HG03521 (cell line): ENCODE measurements around the gene CYP3A7.
"Not testable (repeated sequence)": the region's sequence is repeated elsewhere in the genome, so short reads cannot be mapped to it uniquely, and the experiment has no call there.

Experiments
- ATAC-seq: cut with Tn5 transposase; IDR thresholded peaks from one replicate; pipeline ENCODE4 v1.9.1; 2021; ENCODE audit warnings: mild to moderate bottlenecking, moderate library complexity; ENCODE audit not compliant: unreplicated experiment

CYP3A7 gene

GRCh38 chr7:99674995-99675742 lies 59.8 kb downstream of the CYP3A7 start:
- ATAC-seq = no peak

DNA sequence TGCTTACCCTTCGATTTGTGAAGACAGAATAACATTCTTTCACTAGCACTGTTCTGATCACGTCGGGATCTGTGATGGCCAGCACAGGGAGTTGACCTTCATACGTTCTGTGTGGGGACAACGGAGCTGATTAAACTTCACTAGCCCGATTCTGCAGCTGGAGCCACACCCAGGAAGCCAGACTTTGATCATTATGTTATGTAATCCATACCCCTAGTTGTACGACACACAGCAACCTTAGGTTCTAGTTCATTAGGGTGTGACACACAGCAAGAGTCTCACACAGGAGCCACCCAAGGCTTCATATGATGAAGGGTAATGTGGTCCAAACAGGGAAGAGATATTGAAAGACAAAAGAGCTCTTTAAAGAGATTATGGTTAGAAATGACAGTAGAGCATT lies 62.4 kb downstream of the CYP3A7 start:
- no peak for ATAC-seq

- ATAC-seq = no peak
These were observed 65.2 kb downstream of the CYP3A7 start for GRCh38 chr7:99669782-99670181.

GRCh38 chr7:99668541-99668940 lies 66.5 kb downstream of the CYP3A7 start:
- ATAC-seq = no peak

- no peak for ATAC-seq
These were observed 67.8 kb downstream of the CYP3A7 start for GRCh38 chr7:99667179-99667578.

- ATAC-seq = no peak
These were observed 69.0 kb downstream of the CYP3A7 start for GRCh38 chr7:99666013-99666395.

DNA sequence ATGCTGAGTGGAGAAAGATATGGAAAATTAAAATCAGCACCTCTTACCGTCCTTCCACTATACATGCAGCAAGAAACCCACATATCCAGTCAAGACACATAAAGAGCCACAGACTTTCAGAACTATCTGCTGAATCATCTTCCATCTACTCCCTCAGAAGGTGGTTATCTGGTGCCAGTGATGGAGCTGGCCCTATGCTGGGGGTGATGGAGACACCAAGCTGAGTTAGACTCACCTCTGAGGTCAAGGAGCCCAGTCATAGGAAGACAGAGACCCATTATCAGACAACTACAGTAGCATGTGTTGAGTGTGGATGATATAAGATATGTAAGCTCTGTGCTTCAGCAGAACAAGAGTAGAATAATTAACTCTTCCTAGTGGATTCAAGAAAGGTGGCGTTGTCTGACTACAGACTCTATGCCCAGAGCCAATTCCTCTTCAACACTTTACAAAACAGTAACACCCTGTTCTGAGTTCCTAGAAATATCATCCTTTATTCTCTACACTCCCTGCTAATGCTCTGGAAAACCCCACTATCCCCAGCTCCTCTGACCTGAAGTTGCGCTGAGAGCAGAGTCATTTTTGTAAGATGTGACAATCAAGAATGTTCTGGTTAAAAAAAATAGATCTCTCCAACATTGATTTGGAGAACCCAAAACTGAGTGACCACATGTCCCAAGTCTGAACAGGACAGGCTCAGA lies 69.5 kb downstream of the CYP3A7 start:
- no peak for ATAC-seq

GRCh38 chr7:99657879-99658278 lies 77.1 kb downstream of the CYP3A7 start:
- not testable (repeated sequence) for ATAC-seq
